GM19023 (cell line): ENCODE measurements around the gene TK2.
"Not testable (repeated sequence)": the region's sequence is repeated elsewhere in the genome, so short reads cannot be mapped to it uniquely, and the experiment has no call there.

ENCODE experiments used
- ATAC-seq: cut with Tn5 transposase; IDR thresholded peaks from one replicate; pipeline ENCODE4 v1.9.1; 2021; ENCODE audit warnings: mild to moderate bottlenecking, moderate library complexity; ENCODE audit not compliant: unreplicated experiment

The TK2 gene

GRCh38 chr16:66508248-66508913, 41.5 kb downstream of the TK2 start:
- no peak for ATAC-seq

GRCh38 chr16:66507731-66508239, 42.1 kb downstream of the TK2 start:
- ATAC-seq = no peak

GRCh38 chr16:66503612-66504011, 46.3 kb downstream of the TK2 start:
- ATAC-seq = no peak

- ATAC-seq = no peak
These were observed 46.9 kb downstream of the TK2 start for GRCh38 chr16:66503030-66503429.

GRCh38 chr16:66502020-66502913, 47.7 kb downstream of the TK2 start:
- ATAC-seq = no peak

GRCh38 chr16:66501563-66501962, 48.4 kb downstream of the TK2 start:
- not testable (repeated sequence) for ATAC-seq

GRCh38 chr16:66497921-66498320, 52.0 kb downstream of the TK2 start:
- not testable (repeated sequence) for ATAC-seq

- ATAC-seq = not testable (repeated sequence)
These were observed 53.7 kb downstream of the TK2 start for GRCh38 chr16:66496226-66496625.

GRCh38 chr16:66495440-66495839, 54.5 kb downstream of the TK2 start:
- ATAC-seq = no peak

- no peak for ATAC-seq
These were observed 55.0 kb downstream of the TK2 start for GRCh38 chr16:66494916-66495315.

GRCh38 chr16:66493490-66494401, 56.2 kb downstream of the TK2 start:
- ATAC-seq = no peak

- ATAC-seq = no peak
These were observed 58.2 kb downstream of the TK2 start for GRCh38 chr16:66491716-66492064.

GRCh38 chr16:66490774-66491715, 58.9 kb downstream of the TK2 start:
- no peak for ATAC-seq

GRCh38 chr16:66489818-66490217, 60.1 kb downstream of the TK2 start:
- ATAC-seq = no peak

GRCh38 chr16:66489385-66489784, 60.5 kb downstream of the TK2 start:
- ATAC-seq = no peak

GRCh38 chr16:66488505-66488904, 61.4 kb downstream of the TK2 start:
- no peak for ATAC-seq

GRCh38 chr16:66487580-66488275, 62.2 kb downstream of the TK2 start:
- no peak for ATAC-seq

GRCh38 chr16:66486773-66487579, 62.9 kb downstream of the TK2 start:
- ATAC-seq = no peak
